GM12872 (cell line): Measurements from ENCODE around the gene KRTAP10-11.

Experiments
- CTCF ChIP-seq: IDR thresholded peaks from 3 replicates; pipeline ENCODE4 v1.5.1; 2011; ENCODE audit warnings: low read depth, mild to moderate bottlenecking, low read length, moderate library complexity; ENCODE audit not compliant: insufficient read depth

Gene KRTAP10-11

GRCh38 chr21:44658913-44659595, 12.8 kb downstream of the KRTAP10-11 start:
- no peak for TF ChIP-seq CTCF

- TF ChIP-seq CTCF: no peak
Observed at GRCh38 chr21:44664691-44665090, 18.5 kb downstream of the KRTAP10-11 start.

- no peak for TF ChIP-seq CTCF
Observed at GRCh38 chr21:44666401-44667320, 20.4 kb downstream of the KRTAP10-11 start, which contains the start of gene KRTAP12-2. TSS of gene KRTAP12-2 (minus strand) at chr21:44666927. CDS start at chr21:44666886, 41 bp downstream.

GRCh38 chr21:44667612-44668011, 21.4 kb downstream of the KRTAP10-11 start:
- TF ChIP-seq CTCF: no peak

- no peak for TF ChIP-seq CTCF
Observed at GRCh38 chr21:44670642-44671432, 24.6 kb downstream of the KRTAP10-11 start.

- TF ChIP-seq CTCF: no peak
Observed at GRCh38 chr21:44671911-44672310, 25.7 kb downstream of the KRTAP10-11 start.

- no peak for TF ChIP-seq CTCF
Observed at GRCh38 chr21:44677881-44678280, 31.7 kb downstream of the KRTAP10-11 start.
